ENCODE measurements around the gene TMEM132D.

The TMEM132D gene

GRCh38 chr12:129559776-129560175 lies 344.0 kb downstream of the TMEM132D start:
- H4K20me1 ChIP-seq (ENCODE audit: insufficient read depth, low read length): no peaks in the 10 kb centered on the region
- H3K9me3 ChIP-seq (ENCODE audit: low read length): no peaks in the 10 kb centered on the region
- H3K27ac ChIP-seq (ENCODE audit: low read depth, low read length, poor library complexity, severe bottlenecking): no peak overlapping the region
- no peaks in the 10 kb centered on the region for H3K79me2 ChIP-seq (ENCODE audit: insufficient read depth, low read length)
- no peak overlapping the region for H2AFZ ChIP-seq (ENCODE audit: low read length)
- no peak overlapping the region for H3K4me2 ChIP-seq (ENCODE audit: low read length)
- TF ChIP-seq EZH2 (IDR thresholded peaks at IDR 0.05; ENCODE audit: borderline replicate concordance, low read length) (no peak), CTCF (IDR thresholded peaks at IDR 0.05; ENCODE audit: low read length) (no peak)
- H3K4me3 ChIP-seq (ENCODE audit: low read depth, low read length, poor library complexity, severe bottlenecking): no peak overlapping the region
- no peaks in the 10 kb centered on the region for H3K36me3 ChIP-seq (ENCODE audit: insufficient read depth, low read length)
- H3K9me2 ChIP-seq (ENCODE audit: low read depth, low read length): no peaks in the 10 kb centered on the region
- H3F3A ChIP-seq (ENCODE audit: insufficient read depth, low read length): no peaks in the 10 kb centered on the region
- H3K27me3 ChIP-seq (ENCODE audit: insufficient read depth, low read length): no peaks in the 10 kb centered on the region
- no peaks in the 10 kb centered on the region for H3K4me1 ChIP-seq (ENCODE audit: insufficient read depth, low read length, severe bottlenecking)
- no peak overlapping the region for H3K9ac ChIP-seq (ENCODE audit: low read length)

- no peaks in the 10 kb centered on the region for H3K79me2 ChIP-seq (ENCODE audit: insufficient read depth, low read length)
- H3K36me3 ChIP-seq (ENCODE audit: insufficient read depth, low read length): no peaks in the 10 kb centered on the region
- no peak overlapping the region for H2AFZ ChIP-seq (ENCODE audit: low read length)
Observed at GRCh38 chr12:129558036-129558435, 345.8 kb downstream of the TMEM132D start.

GRCh38 chr12:129556082-129556481 lies 347.7 kb downstream of the TMEM132D start:
- Histone ChIP-seq H3K36me3 (ENCODE audit: insufficient read depth, low read length) (no peaks in the 10 kb centered on the region), H3K9ac (ENCODE audit: low read length) (no peak overlapping the region), H3F3A (ENCODE audit: insufficient read depth, low read length) (no peaks in the 10 kb centered on the region), H3K27ac (ENCODE audit: low read depth, low read length, poor library complexity, severe bottlenecking) (no peak overlapping the region), H3K27me3 (ENCODE audit: insufficient read depth, low read length) (no peaks in the 10 kb centered on the region), H3K4me1 (ENCODE audit: insufficient read depth, low read length, severe bottlenecking) (no peaks in the 10 kb centered on the region), H3K4me3 (ENCODE audit: low read depth, low read length, poor library complexity, severe bottlenecking) (no peak overlapping the region), H3K9me2 (ENCODE audit: low read depth, low read length) (no peaks in the 10 kb centered on the region), H2AFZ (ENCODE audit: low read length) (no peak overlapping the region), H3K9me3 (ENCODE audit: low read length) (no peaks in the 10 kb centered on the region), H4K20me1 (ENCODE audit: insufficient read depth, low read length) (no peaks in the 10 kb centered on the region), H3K4me2 (ENCODE audit: low read length) (no peak overlapping the region), H3K79me2 (ENCODE audit: insufficient read depth, low read length) (no peaks in the 10 kb centered on the region)
- TF ChIP-seq EZH2 (IDR thresholded peaks at IDR 0.05; ENCODE audit: borderline replicate concordance, low read length): no peak
- no peak for TF ChIP-seq CTCF (IDR thresholded peaks at IDR 0.05; ENCODE audit: low read length)

More at GRCh38 chr12:129558036-129558435, 345.8 kb downstream of the TMEM132D start:
- Histone ChIP-seq H4K20me1 (ENCODE audit: insufficient read depth, low read length) (no peaks in the 10 kb centered on the region), H3K9ac (ENCODE audit: low read length) (no peak overlapping the region), H3K4me1 (ENCODE audit: insufficient read depth, low read length, severe bottlenecking) (no peaks in the 10 kb centered on the region), H3K9me2 (ENCODE audit: low read depth, low read length) (no peaks in the 10 kb centered on the region), H3K4me2 (ENCODE audit: low read length) (no peak overlapping the region), H3K27ac (ENCODE audit: low read depth, low read length, poor library complexity, severe bottlenecking) (no peak overlapping the region), H3K4me3 (ENCODE audit: low read depth, low read length, poor library complexity, severe bottlenecking) (no peak overlapping the region), H3K9me3 (ENCODE audit: low read length) (no peaks in the 10 kb centered on the region), H3F3A (ENCODE audit: insufficient read depth, low read length) (no peaks in the 10 kb centered on the region), H3K27me3 (ENCODE audit: insufficient read depth, low read length) (no peaks in the 10 kb centered on the region)
- TF ChIP-seq EZH2 (IDR thresholded peaks at IDR 0.05; ENCODE audit: borderline replicate concordance, low read length) (no peak), CTCF (IDR thresholded peaks at IDR 0.05; ENCODE audit: low read length) (no peak)
